ENCODE measurements around the gene APOBEC3C. TPM values are rescaled to one million over a fixed set of nuclear protein-coding genes. Genes with fewer than 3 reads are reported as not detected.

Gene APOBEC3C
- polyA plus RNA-seq, 1 donor from 2014 or later, result not detected

- Histone ChIP-seq H3K9me2 (ENCODE audit: insufficient read depth, low read length) (no peaks in the 10 kb centered on the region), H3K79me2 (replicated peaks; ENCODE audit: insufficient read depth, low read length) (no peaks in the 10 kb centered on the region), H3K36me3 (ENCODE audit: insufficient read depth, low read length) (no peaks in the 10 kb centered on the region), H3K4me3 (ENCODE audit: low read length) (no peak overlapping the region), H4K20me1 (ENCODE audit: insufficient read depth) (no peaks in the 10 kb centered on the region), H2AFZ (ENCODE audit: low read depth, low read length) (no peak overlapping the region), H3K9me3 (ENCODE audit: low read length) (no peaks in the 10 kb centered on the region), H3K9ac (ENCODE audit: low read length) (no peak overlapping the region), H3K4me2 (ENCODE audit: low read length) (no peak overlapping the region), H3F3A (ENCODE audit: insufficient read depth, low read length, poor library complexity, severe bottlenecking) (no peaks in the 10 kb centered on the region), H3K27ac (ENCODE audit: low read length) (no peak overlapping the region), H3K27me3 (ENCODE audit: insufficient read depth, low read depth, low read length) (no peaks in the 10 kb centered on the region)
- TF ChIP-seq POLR2AphosphoS5 (IDR thresholded peaks at IDR 0.05) (no peak), EP300 (conservative IDR thresholded peaks at IDR 0.05; ENCODE audit: poor library complexity, severe bottlenecking) (no peak), EZH2 (IDR thresholded peaks at IDR 0.05; ENCODE audit: borderline replicate concordance, insufficient read depth, low read length, poor library complexity, severe bottlenecking) (no peak), SMC3 (conservative IDR thresholded peaks at IDR 0.05; ENCODE audit: poor library complexity) (no peak), MXI1 (conservative IDR thresholded peaks at IDR 0.05; ENCODE audit: poor library complexity, severe bottlenecking) (no peak), RAD21 (conservative IDR thresholded peaks at IDR 0.05) (no peak), TAF1 (IDR thresholded peaks at IDR 0.05; ENCODE audit: low read depth) (no peak)
- TF ChIP-seq, protein P1, sequence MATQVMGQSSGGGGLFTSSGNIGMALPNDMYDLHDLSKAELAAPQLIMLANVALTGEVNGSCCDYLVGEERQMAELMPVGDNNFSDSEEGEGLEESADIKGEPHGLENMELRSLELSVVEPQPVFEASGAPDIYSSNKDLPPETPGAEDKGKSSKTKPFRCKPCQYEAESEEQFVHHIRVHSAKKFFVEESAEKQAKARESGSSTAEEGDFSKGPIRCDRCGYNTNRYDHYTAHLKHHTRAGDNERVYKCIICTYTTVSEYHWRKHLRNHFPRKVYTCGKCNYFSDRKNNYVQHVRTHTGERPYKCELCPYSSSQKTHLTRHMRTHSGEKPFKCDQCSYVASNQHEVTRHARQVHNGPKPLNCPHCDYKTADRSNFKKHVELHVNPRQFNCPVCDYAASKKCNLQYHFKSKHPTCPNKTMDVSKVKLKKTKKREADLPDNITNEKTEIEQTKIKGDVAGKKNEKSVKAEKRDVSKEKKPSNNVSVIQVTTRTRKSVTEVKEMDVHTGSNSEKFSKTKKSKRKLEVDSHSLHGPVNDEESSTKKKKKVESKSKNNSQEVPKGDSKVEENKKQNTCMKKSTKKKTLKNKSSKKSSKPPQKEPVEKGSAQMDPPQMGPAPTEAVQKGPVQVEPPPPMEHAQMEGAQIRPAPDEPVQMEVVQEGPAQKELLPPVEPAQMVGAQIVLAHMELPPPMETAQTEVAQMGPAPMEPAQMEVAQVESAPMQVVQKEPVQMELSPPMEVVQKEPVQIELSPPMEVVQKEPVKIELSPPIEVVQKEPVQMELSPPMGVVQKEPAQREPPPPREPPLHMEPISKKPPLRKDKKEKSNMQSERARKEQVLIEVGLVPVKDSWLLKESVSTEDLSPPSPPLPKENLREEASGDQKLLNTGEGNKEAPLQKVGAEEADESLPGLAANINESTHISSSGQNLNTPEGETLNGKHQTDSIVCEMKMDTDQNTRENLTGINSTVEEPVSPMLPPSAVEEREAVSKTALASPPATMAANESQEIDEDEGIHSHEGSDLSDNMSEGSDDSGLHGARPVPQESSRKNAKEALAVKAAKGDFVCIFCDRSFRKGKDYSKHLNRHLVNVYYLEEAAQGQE (IDR thresholded peaks at IDR 0.05; ENCODE audit: borderline replicate concordance), result no peak
- TF ChIP-seq, protein P2, sequence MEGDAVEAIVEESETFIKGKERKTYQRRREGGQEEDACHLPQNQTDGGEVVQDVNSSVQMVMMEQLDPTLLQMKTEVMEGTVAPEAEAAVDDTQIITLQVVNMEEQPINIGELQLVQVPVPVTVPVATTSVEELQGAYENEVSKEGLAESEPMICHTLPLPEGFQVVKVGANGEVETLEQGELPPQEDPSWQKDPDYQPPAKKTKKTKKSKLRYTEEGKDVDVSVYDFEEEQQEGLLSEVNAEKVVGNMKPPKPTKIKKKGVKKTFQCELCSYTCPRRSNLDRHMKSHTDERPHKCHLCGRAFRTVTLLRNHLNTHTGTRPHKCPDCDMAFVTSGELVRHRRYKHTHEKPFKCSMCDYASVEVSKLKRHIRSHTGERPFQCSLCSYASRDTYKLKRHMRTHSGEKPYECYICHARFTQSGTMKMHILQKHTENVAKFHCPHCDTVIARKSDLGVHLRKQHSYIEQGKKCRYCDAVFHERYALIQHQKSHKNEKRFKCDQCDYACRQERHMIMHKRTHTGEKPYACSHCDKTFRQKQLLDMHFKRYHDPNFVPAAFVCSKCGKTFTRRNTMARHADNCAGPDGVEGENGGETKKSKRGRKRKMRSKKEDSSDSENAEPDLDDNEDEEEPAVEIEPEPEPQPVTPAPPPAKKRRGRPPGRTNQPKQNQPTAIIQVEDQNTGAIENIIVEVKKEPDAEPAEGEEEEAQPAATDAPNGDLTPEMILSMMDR (IDR thresholded peaks at IDR 0.05; ENCODE audit: poor library complexity, severe bottlenecking), result no peak
Measured at GRCh38 chr22:38964989-38965388, 49.1 kb upstream of the APOBEC3C start.

DNA sequence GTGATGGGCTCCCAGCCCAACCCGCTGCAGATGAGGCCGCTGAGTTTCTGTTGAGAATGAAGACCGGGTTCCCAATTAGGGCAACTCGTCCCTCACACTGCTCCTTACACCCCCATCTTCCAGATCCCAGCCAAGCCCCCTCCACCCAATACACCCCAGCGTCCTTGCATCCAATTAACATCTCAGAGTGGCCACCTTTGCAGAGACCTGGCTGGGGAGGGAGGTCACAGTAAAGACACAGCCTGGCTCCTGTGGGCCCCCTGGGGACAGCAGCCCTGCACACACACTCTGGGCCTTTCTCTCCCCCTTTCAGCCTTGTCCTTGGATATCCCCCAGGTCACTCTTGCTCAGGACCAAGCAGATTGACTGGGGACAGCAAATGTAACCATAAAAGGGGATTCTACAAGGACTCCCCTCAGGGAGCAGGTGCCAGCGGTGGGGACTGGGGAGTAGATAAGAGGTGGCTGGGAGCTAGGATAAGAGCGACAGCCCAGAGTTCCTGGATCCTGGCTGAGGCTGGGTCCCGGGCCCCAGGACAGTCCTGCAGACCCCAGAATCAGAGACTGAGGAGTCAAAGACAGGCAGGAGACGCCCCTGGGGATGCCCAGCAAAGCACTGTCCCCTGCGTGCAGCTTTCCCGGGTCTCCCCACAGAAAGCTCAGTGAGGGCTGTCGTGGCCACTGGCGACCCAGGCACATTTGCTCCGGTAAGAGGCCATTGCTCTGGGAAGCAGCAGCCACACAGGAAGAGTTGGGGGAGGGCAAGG is 48.3 kb upstream of the APOBEC3C start:
- Histone ChIP-seq H3K79me2 (replicated peaks; ENCODE audit: insufficient read depth, low read length) (no peaks in the 10 kb centered on the region), H3K9ac (ENCODE audit: low read length) (no peak overlapping the region), H4K20me1 (ENCODE audit: insufficient read depth) (no peaks in the 10 kb centered on the region), H2AFZ (ENCODE audit: low read depth, low read length) (no peak overlapping the region), H3K27me3 (ENCODE audit: insufficient read depth, low read depth, low read length) (no peaks in the 10 kb centered on the region), H3K4me2 (ENCODE audit: low read length) (no peak overlapping the region), H3K9me3 (ENCODE audit: low read length) (no peaks in the 10 kb centered on the region), H3K27ac (ENCODE audit: low read length) (no peak overlapping the region), H3F3A (ENCODE audit: insufficient read depth, low read length, poor library complexity, severe bottlenecking) (no peaks in the 10 kb centered on the region), H3K4me3 (ENCODE audit: low read length) (no peak overlapping the region), H3K9me2 (ENCODE audit: insufficient read depth, low read length) (no peaks in the 10 kb centered on the region), H3K36me3 (ENCODE audit: insufficient read depth, low read length) (no peaks in the 10 kb centered on the region)
- TF ChIP-seq, protein P1 (IDR thresholded peaks at IDR 0.05; ENCODE audit: borderline replicate concordance), result no peak
- TF ChIP-seq EZH2 (IDR thresholded peaks at IDR 0.05; ENCODE audit: borderline replicate concordance, insufficient read depth, low read length, poor library complexity, severe bottlenecking) (no peak), TAF1 (IDR thresholded peaks at IDR 0.05; ENCODE audit: low read depth) (no peak), SMC3 (conservative IDR thresholded peaks at IDR 0.05; ENCODE audit: poor library complexity) (no peak)
- TF ChIP-seq, protein P2 (IDR thresholded peaks at IDR 0.05; ENCODE audit: poor library complexity, severe bottlenecking), result no peak

Data from neural cell (in vitro differentiated cells).